GM18499 (cell line): ENCODE results near the gene PLEKHG7.

Experiments used
- ATAC-seq: cut with Tn5 transposase; IDR thresholded peaks from one replicate; pipeline ENCODE4 v1.9.1; 2021; ENCODE audit warnings: moderate number of reproducible peaks; ENCODE audit not compliant: insufficient read depth, unreplicated experiment

Gene PLEKHG7

GRCh38 chr12:92706594-92706993 lies 3.8 kb downstream of the PLEKHG7 start:
- no peak for ATAC-seq

- ATAC-seq, result no peak
Measured at GRCh38 chr12:92707926-92708325, 5.1 kb downstream of the PLEKHG7 start.

- ATAC-seq, result no peak
Measured at GRCh38 chr12:92715625-92716024, 12.8 kb downstream of the PLEKHG7 start.

GRCh38 chr12:92717202-92717601 lies 14.4 kb downstream of the PLEKHG7 start:
- no peak for ATAC-seq

- ATAC-seq, result no peak
Measured at GRCh38 chr12:92718483-92718990, 15.7 kb downstream of the PLEKHG7 start.

GRCh38 chr12:92719674-92720073 lies 16.9 kb downstream of the PLEKHG7 start:
- ATAC-seq, result no peak

- ATAC-seq, result no peak
Measured at GRCh38 chr12:92721130-92721529, 18.3 kb downstream of the PLEKHG7 start.

- ATAC-seq, result no peak
Measured at GRCh38 chr12:92721656-92722055, 18.9 kb downstream of the PLEKHG7 start.

- no peak for ATAC-seq
Measured at GRCh38 chr12:92722897-92723296, 20.1 kb downstream of the PLEKHG7 start.

GRCh38 chr12:92726850-92727249 lies 24.1 kb downstream of the PLEKHG7 start:
- ATAC-seq, result no peak

GRCh38 chr12:92729773-92730305 lies 27.1 kb downstream of the PLEKHG7 start:
- no peak for ATAC-seq

GRCh38 chr12:92730758-92731157 lies 28.0 kb downstream of the PLEKHG7 start:
- ATAC-seq, result no peak

- no peak for ATAC-seq
Measured at GRCh38 chr12:92732216-92732615, 29.4 kb downstream of the PLEKHG7 start.

GRCh38 chr12:92732716-92733115 lies 29.9 kb downstream of the PLEKHG7 start:
- ATAC-seq, result no peak

- no peak for ATAC-seq
Measured at GRCh38 chr12:92733181-92733580, 30.4 kb downstream of the PLEKHG7 start.

GRCh38 chr12:92733661-92734060 lies 30.9 kb downstream of the PLEKHG7 start:
- ATAC-seq, result no peak

- ATAC-seq, result no peak
Measured at GRCh38 chr12:92735131-92735721, 32.4 kb downstream of the PLEKHG7 start.

GRCh38 chr12:92736605-92737004 lies 33.8 kb downstream of the PLEKHG7 start:
- no peak for ATAC-seq

- no peak for ATAC-seq
Measured at GRCh38 chr12:92737855-92738850, 35.4 kb downstream of the PLEKHG7 start.

GRCh38 chr12:92739113-92739512 lies 36.3 kb downstream of the PLEKHG7 start:
- no peak for ATAC-seq

GRCh38 chr12:92740411-92740810 lies 37.6 kb downstream of the PLEKHG7 start:
- ATAC-seq, result no peak
